GM12874 (cell line): ENCODE measurements around the gene HELT.

Source experiments
- CTCF ChIP-seq: IDR thresholded peaks from 2 replicates; pipeline ENCODE4 v1.5.1; 2011; ENCODE audit warnings: low read depth, mild to moderate bottlenecking, control low read depth, low read length, moderate library complexity; ENCODE audit not compliant: insufficient read depth

Gene HELT

GRCh38 chr4:184994010-184994622 is 24.2 kb upstream of the HELT start:
- TF ChIP-seq CTCF, result no peak

GRCh38 chr4:184994623-184995010 is 23.7 kb upstream of the HELT start:
- no peak for TF ChIP-seq CTCF

GRCh38 chr4:185002784-185003183 is 15.5 kb upstream of the HELT start:
- TF ChIP-seq CTCF, result no peak

- TF ChIP-seq CTCF, result no peak
Measured at GRCh38 chr4:185003596-185004351, 14.5 kb upstream of the HELT start.

- no peak for TF ChIP-seq CTCF
Measured at GRCh38 chr4:185004562-185005218, 13.6 kb upstream of the HELT start.

- peak; percentile 92 for TF ChIP-seq CTCF
Measured at GRCh38 chr4:185005219-185005819, 13.0 kb upstream of the HELT start.

GRCh38 chr4:185011408-185011807 is 6.9 kb upstream of the HELT start:
- TF ChIP-seq CTCF, result peak; percentile 61; the same call in 1 of the 2 replicates
